HG03457 (cell line): ENCODE measurements around the gene TSPYL4.

ENCODE experiments used
- ATAC-seq: cut with Tn5 transposase; IDR thresholded peaks from one replicate; pipeline ENCODE4 v1.9.1; 2021; ENCODE audit warnings: moderate number of reproducible peaks; ENCODE audit not compliant: unreplicated experiment

Gene TSPYL4

GRCh38 chr6:116271149-116271708 lies 17.4 kb upstream of the TSPYL4 start:
- no peak for ATAC-seq

GRCh38 chr6:116268589-116269293 lies 14.9 kb upstream of the TSPYL4 start:
- peak; percentile 79 for ATAC-seq

GRCh38 chr6:116267836-116268588 lies 14.1 kb upstream of the TSPYL4 start:
- ATAC-seq, result no peak

- ATAC-seq, result no peak
Measured at GRCh38 chr6:116266803-116267202, 12.9 kb upstream of the TSPYL4 start.

- ATAC-seq, result no peak
Measured at GRCh38 chr6:116265041-116265829, 11.4 kb upstream of the TSPYL4 start.

- ATAC-seq, result no peak
Measured at GRCh38 chr6:116263353-116263752, 9.5 kb upstream of the TSPYL4 start.

- ATAC-seq, result no peak
Measured at GRCh38 chr6:116258520-116258919, 4.6 kb upstream of the TSPYL4 start.

GRCh38 chr6:116256694-116257093 lies 2.8 kb upstream of the TSPYL4 start:
- no peak for ATAC-seq

- ATAC-seq, result no peak
Measured at GRCh38 chr6:116255246-116255800, 1.4 kb upstream of the TSPYL4 start.

- peak; percentile 14 for ATAC-seq
Measured at GRCh38 chr6:116254297-116255056, 602 bp upstream of the TSPYL4 start.

- no peak for ATAC-seq
Measured at GRCh38 chr6:116253188-116253504, 729 bp downstream of the TSPYL4 start.

GRCh38 chr6:116251568-116252384 lies 2.1 kb downstream of the TSPYL4 start:
- ATAC-seq, result no peak

GRCh38 chr6:116248577-116248976 lies 5.3 kb downstream of the TSPYL4 start:
- no peak for ATAC-seq

GRCh38 chr6:116247285-116247684 lies 6.6 kb downstream of the TSPYL4 start:
- no peak for ATAC-seq

GRCh38 chr6:116246089-116246488 lies 7.8 kb downstream of the TSPYL4 start:
- no peak for ATAC-seq

- no peak for ATAC-seq
Measured at GRCh38 chr6:116244284-116244683, 9.6 kb downstream of the TSPYL4 start.

- ATAC-seq, result no peak
Measured at GRCh38 chr6:116239856-116240255, 14.0 kb downstream of the TSPYL4 start.

GRCh38 chr6:116239256-116239655 lies 14.6 kb downstream of the TSPYL4 start:
- no peak for ATAC-seq

GRCh38 chr6:116238083-116238482 lies 15.8 kb downstream of the TSPYL4 start:
- ATAC-seq, result no peak

- ATAC-seq, result no peak
Measured at GRCh38 chr6:116234689-116235088, 19.2 kb downstream of the TSPYL4 start.
